ENCODE measurements around the gene MTRR.
A peak's percentile ranks its signal among the peaks of the same experiment; 100 is the strongest.

Gene MTRR

GRCh38 chr5:7888901-7889300 is 20.0 kb downstream of the MTRR start:
- DNase-seq = no peak
- no peak for TF ChIP-seq CTCF (IDR thresholded peaks at IDR 0.05; ENCODE audit: low read depth, low read length)
- Histone ChIP-seq H3K9me3 (no peaks in the 10 kb centered on the region), H3K4me3 (ENCODE audit: low read depth, low read length) (no peak overlapping the region), H3K36me3 (peaks cover 65% of the 10 kb centered on the region), H3K27me3 (no peaks in the 10 kb centered on the region), H3K4me1 (no peaks in the 10 kb centered on the region)

GRCh38 chr5:7894439-7894838 is 25.5 kb downstream of the MTRR start:
- Histone ChIP-seq H3K4me1 (no peaks in the 10 kb centered on the region), H3K4me3 (ENCODE audit: low read depth, low read length) (no peak overlapping the region), H3K9me3 (no peaks in the 10 kb centered on the region), H3K27me3 (no peaks in the 10 kb centered on the region), H3K36me3 (peaks cover 82% of the 10 kb centered on the region)
- DNase-seq = no peak
- no peak for TF ChIP-seq CTCF (IDR thresholded peaks at IDR 0.05; ENCODE audit: low read depth, low read length)

- TF ChIP-seq CTCF (IDR thresholded peaks at IDR 0.05; ENCODE audit: low read depth, low read length) = no peak
- Histone ChIP-seq H3K27me3 (no peaks in the 10 kb centered on the region), H3K4me3 (ENCODE audit: low read depth, low read length) (no peak overlapping the region), H3K9me3 (no peaks in the 10 kb centered on the region), H3K4me1 (no peaks in the 10 kb centered on the region), H3K36me3 (peaks cover 82% of the 10 kb centered on the region)
- no peak for DNase-seq
Observed at GRCh38 chr5:7894860-7895259, 25.9 kb downstream of the MTRR start.

- H3K9me3 ChIP-seq = no peaks in the 10 kb centered on the region
- TF ChIP-seq CTCF (IDR thresholded peaks at IDR 0.05; ENCODE audit: low read depth, low read length) = peak; percentile 68
- no peaks in the 10 kb centered on the region for H3K27me3 ChIP-seq
- peak; percentile 57 for DNase-seq
- H3K36me3 ChIP-seq = peaks cover 94% of the 10 kb centered on the region
- H3K4me1 ChIP-seq = no peaks in the 10 kb centered on the region
- no peak overlapping the region for H3K4me3 ChIP-seq (ENCODE audit: low read depth, low read length)
Observed at GRCh38 chr5:7897014-7897600, 28.2 kb downstream of the MTRR start.

GRCh38 chr5:7902201-7902600 is 33.3 kb downstream of the MTRR start:
- H3K36me3 ChIP-seq = peaks cover 53% of the 10 kb centered on the region
- no peak overlapping the region for H3K4me3 ChIP-seq (ENCODE audit: low read depth, low read length)
- H3K27me3 ChIP-seq = no peaks in the 10 kb centered on the region
- H3K4me1 ChIP-seq = no peaks in the 10 kb centered on the region
- no peak for DNase-seq
- no peak for TF ChIP-seq CTCF (IDR thresholded peaks at IDR 0.05; ENCODE audit: low read depth, low read length)
- H3K9me3 ChIP-seq = no peaks in the 10 kb centered on the region

GRCh38 chr5:7902666-7903625 is 34.0 kb downstream of the MTRR start:
- H3K36me3 ChIP-seq = peaks cover 46% of the 10 kb centered on the region
- TF ChIP-seq CTCF (IDR thresholded peaks at IDR 0.05; ENCODE audit: low read depth, low read length) = no peak

More at GRCh38 chr5:7902666-7903625, 34.0 kb downstream of the MTRR start:
- Histone ChIP-seq H3K27me3 (no peaks in the 10 kb centered on the region), H3K9me3 (no peaks in the 10 kb centered on the region), H3K4me3 (ENCODE audit: low read depth, low read length) (no peak overlapping the region), H3K4me1 (no peaks in the 10 kb centered on the region)
- no peak for DNase-seq
